IMR-90 (cell line): ENCODE measurements around the gene TMEM221.

Experiments used
- CHD1 ChIP-seq: IDR thresholded peaks from 2 replicates; pipeline ENCODE4 v1.6.1; 2012; ENCODE audit warnings: low read depth, low read length, improper control_type of control experiment
- CTCF ChIP-seq: conservative IDR thresholded peaks from 2 replicates; pipeline ENCODE4 v1.5.1; 2012; ENCODE audit warnings: mild to moderate bottlenecking, low read depth, low read length, improper control_type of control experiment
- ELK1 ChIP-seq: fragments of 150-350 bp; IDR thresholded peaks from 2 replicates; pipeline ENCODE4 v1.6.1; 2016; ENCODE audit warnings: low read depth, mild to moderate bottlenecking, low read length, moderate library complexity, borderline replicate concordance
- MAZ ChIP-seq: IDR thresholded peaks from 2 replicates; pipeline ENCODE4 v1.6.1; 2012; ENCODE audit warnings: low read depth, mild to moderate bottlenecking, low read length, improper control_type of control experiment, moderate library complexity, borderline replicate concordance
- MXI1 ChIP-seq: IDR thresholded peaks from 2 replicates; pipeline ENCODE4 v1.6.1; 2012; ENCODE audit warnings: low read depth, mild to moderate bottlenecking, low read length, moderate library complexity, borderline replicate concordance
- POLR2A ChIP-seq: IDR thresholded peaks from 2 replicates; pipeline ENCODE4 v1.6.1; 2012; ENCODE audit warnings: mild to moderate bottlenecking, low read depth, low read length
- RAD21 ChIP-seq: IDR thresholded peaks from 2 replicates; pipeline ENCODE4 v1.6.1; 2012; ENCODE audit warnings: low read length, improper control_type of control experiment
- RCOR1 ChIP-seq: IDR thresholded peaks from 2 replicates; pipeline ENCODE4 v1.6.1; 2012; ENCODE audit warnings: mild to moderate bottlenecking, low read length, improper control_type of control experiment; ENCODE audit not compliant: insufficient replicate concordance
- RFX5 ChIP-seq: IDR thresholded peaks from 2 replicates; pipeline ENCODE4 v1.8.0; 2012; ENCODE audit warnings: low read depth, mild to moderate bottlenecking, low read length, moderate library complexity
- SMC3 ChIP-seq: fragments of 150-350 bp; IDR thresholded peaks from 2 replicates; pipeline ENCODE4 v1.6.1; 2016; ENCODE audit warnings: low read depth, mild to moderate bottlenecking, antibody characterized with exemption, low read length, moderate library complexity

GRCh38 chr19:17469092-17469480, 20.6 kb upstream of the TMEM221 start:
- no peak for TF ChIP-seq CTCF
- TF ChIP-seq POLR2A, result no peak
- TF ChIP-seq MXI1, result no peak
- TF ChIP-seq RCOR1, result no peak
- TF ChIP-seq SMC3, result no peak
- TF ChIP-seq RFX5, result no peak
- TF ChIP-seq RAD21, result no peak
- TF ChIP-seq ELK1, result no peak
- TF ChIP-seq CHD1, result no peak
- TF ChIP-seq MAZ, result no peak
